ENCODE results near the gene SNX18.
"Not testable (repeated sequence)": the region's sequence is repeated elsewhere in the genome, so short reads cannot be mapped to it uniquely, and the experiment has no call there.

Gene SNX18, protein sequence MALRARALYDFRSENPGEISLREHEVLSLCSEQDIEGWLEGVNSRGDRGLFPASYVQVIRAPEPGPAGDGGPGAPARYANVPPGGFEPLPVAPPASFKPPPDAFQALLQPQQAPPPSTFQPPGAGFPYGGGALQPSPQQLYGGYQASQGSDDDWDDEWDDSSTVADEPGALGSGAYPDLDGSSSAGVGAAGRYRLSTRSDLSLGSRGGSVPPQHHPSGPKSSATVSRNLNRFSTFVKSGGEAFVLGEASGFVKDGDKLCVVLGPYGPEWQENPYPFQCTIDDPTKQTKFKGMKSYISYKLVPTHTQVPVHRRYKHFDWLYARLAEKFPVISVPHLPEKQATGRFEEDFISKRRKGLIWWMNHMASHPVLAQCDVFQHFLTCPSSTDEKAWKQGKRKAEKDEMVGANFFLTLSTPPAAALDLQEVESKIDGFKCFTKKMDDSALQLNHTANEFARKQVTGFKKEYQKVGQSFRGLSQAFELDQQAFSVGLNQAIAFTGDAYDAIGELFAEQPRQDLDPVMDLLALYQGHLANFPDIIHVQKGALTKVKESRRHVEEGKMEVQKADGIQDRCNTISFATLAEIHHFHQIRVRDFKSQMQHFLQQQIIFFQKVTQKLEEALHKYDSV

DNA sequence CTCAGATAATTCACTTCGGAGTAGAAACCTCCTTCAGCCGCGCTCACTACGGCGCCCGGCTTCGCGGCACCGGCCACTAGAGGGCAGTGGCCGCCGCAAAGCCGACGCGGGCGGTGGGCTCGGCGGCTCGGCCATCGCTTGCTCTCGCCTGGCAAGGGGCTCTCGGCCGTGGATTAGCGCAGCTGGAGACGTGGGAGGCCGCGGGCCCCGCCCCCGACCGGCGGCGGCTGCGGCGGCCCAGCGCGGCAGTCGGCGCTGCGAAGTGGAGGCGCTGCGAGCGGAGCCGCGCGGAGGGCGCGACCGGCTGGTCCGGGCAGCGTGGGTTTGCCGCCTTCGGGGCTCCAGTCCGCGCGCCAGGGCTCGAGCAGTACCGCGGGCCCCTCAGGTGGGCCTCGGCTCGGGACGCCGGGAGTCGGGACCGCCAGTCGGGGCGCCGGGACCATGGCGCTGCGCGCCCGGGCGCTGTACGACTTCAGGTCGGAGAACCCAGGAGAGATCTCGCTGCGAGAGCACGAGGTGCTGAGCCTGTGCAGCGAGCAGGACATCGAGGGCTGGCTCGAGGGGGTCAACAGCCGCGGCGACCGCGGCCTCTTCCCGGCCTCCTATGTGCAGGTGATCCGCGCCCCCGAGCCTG is at the start of gene SNX18:
SNX18 (plus strand) TSS at position 248 of the 634 bp plus-strand sequence; CDS start at position 442, 194 bp downstream.
- peak; percentile 71 for DNase-seq

DNA sequence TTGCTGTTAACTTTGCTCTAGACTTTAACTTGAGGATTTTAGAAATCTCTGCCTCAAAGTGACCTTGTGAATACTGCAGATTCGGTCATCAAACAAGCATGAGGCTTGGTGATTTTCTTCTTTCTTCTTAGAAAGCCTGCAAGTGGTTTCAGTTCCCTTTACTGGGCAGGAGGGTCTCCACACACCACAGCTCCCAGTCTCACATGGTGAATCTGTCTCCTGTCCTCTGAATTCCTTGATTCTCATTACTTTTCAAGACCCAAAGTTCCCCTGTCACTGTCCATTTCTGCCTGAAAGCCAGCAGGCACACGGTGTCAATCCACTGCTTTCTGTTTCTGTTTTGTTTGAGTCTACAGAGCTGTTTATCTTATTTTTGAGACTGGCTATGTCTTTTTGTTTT is 47.9 kb upstream of the SNX18 start:
- DNase-seq = no peak

DNA sequence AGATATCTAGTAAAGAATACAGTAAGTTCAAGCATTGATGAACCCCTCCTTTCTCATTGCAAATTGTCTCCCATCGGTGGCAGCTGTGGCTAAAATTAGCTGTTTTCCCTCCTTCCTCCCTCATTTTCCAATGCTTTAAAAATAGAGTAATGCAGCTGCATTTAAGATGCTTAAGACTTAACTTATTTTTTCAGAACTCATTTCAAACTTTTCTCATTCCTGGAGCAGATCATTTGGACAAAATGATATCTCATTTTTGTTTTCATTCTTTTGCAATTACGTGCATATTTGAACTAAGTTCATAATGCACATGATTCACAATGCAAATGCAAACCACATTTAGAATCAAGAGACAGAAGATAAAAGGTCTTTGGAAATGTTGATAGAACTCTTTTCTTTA is 47.4 kb upstream of the SNX18 start:
- no peak for DNase-seq

DNA sequence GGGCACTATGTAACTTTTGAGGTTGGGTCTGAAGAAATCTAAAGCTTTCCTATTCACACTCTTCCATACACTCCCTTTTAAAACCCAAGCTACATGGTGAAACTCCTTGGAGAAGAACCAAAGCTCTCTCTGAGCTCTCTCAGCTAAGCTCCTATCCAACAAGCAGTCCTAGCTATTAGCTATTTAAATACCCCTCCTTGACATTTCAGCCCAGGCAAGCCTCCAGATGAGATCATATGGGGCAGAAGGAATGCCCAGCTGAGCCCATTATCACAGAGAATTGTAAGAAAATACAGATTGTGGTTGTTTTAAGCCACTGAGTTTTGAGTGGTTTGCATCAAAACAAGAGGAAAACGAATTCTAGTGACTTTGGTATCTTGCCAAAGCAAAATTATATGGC is 46.9 kb upstream of the SNX18 start:
- no peak for DNase-seq

DNA sequence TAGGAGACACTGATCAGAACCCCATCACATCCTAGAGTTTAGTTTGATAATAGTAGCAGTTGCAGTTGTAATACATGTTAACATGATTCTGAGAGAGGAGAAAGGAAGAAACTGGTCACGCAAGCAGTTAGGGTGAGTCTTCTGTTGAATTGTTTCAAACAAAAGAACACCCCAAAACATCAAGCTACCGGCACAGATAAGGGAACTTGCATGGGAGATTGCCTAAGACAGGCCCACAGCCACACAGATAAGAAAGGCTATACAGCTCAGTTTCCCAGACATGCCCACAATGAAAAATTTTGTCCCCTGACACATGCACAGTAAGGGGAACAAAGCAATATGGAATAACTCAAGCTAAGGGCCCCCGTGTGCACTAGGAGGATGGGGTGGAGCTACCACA is 46.2 kb upstream of the SNX18 start:
- DNase-seq = no peak

DNA sequence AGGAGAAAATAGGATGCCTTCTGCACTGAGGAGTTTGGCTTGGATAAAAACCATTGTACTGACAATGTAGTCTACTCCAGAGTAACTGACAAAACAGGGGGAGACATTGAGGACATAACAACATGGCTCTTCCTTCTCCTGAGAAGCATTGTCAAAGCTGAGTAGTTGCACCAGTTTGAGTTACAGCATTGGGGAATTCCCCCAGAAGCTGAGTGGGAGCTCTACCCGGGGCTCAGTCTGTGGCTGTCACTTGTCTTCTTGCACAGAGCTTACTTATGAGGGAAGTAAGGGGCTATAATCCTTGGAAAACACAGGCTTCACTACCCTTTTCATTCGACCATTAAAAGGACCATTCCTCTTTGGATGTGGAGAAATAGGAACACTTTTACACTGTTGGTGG is 40.9 kb upstream of the SNX18 start:
- no peak for DNase-seq

DNA sequence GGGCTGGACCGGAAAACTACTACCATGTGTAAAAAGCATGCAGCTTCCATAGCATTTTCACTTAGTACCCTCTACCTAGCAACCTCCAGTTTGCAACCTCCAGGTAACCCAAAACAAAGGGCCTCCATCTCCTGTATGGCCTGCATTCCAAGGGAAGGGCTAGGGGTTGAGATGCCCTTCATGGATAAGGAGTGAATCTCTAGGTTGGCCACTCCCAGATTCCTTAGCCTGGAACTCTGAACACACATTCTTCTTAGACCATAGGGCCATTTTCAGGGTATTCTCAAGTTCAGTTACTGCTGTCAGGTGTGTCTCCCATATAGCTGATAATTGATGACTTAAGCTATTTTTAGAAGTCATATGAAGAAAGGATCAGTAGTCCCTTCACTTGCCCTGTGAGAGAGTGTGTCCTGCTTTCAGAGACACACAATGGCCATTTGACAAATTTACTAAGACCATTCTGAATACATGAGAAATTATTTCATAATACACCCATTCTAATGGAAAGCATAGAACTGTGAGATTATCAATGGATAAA is 39.5 kb upstream of the SNX18 start:
- DNase-seq = no peak

DNA sequence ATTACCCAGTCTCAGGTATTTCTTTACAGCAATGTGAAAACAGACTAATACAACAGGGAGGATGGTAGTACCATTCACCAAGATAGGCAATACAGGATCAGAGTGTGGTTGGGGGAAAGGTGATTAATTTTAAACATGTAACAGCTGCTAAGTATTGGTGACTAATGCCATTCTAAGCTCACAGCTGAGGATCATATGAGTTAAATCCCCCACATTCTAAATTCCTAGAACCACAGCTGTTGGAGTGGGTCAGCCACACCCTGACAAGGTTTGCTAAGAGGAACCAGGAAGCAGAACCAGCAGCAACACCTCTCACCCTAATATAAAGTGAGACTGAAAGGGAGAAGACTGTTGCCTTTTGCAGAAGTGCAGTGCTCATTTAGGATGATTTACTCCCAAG is 37.3 kb upstream of the SNX18 start:
- DNase-seq = no peak

DNA sequence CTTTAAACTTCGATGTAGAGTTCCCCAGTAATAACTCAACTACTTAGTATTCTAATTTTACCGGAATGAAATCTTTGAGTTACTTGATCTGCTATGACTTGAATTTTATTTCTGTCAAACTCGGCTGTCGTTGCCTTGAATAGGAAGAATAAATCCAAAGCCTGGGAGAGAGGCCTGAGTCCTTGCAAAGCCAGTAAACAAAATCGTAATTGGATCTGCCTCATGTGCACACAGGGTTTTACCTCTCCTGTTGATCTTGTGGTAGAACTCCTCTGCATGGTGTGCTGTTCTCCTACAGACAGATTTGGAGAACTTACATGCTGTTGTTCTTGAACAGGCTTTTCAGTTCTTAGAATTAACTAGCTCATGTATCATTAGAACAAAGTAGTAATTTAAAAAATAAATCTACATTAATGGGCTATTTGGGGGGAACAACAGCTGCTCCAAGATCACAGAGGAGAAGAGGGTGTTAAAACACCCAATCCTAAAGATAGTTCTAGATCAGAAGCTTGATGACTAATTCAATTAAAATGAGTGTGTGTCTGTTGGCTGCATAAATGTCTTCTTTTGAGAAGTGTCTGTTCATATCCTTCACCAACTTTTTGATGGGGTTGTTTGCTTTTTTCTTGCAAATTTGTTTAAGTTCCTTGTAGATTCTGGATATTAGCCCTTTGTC is 33.2 kb upstream of the SNX18 start:
- DNase-seq = peak; percentile 30

DNA sequence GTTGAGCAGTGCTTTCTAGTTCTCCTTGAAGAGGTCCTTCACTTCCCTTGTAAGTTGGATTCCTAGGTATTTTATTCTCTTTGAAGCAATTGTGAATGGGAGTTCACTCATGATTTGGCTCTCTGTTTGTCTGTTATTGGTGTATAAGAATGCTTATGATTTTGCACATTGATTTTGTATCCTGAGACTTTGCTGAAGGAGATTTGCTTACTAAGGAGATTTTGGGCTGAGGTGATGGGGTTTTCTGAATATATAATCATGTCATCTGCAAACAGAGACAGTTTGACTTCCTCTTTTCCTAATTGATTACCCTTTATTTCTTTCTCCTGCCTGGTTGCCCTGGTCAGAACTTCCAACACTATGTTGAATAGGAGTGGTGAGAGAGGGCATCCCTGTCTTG is 31.9 kb upstream of the SNX18 start:
- DNase-seq = not testable (repeated sequence)

DNA sequence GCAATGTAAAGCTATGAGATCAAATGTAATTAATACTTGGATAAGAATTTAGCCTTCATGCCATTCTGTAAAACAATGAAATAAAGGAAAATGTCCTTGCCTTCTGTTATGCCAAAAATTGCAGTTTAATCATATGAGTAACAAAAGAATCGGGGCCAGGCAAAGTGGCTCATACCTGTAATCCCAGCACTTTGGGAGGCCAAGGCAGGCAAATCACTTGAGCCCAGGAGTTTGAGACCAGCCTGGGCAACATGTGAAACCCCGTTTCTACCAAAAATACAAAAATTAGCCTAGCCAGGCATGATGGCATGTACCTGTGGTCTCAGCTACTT is 27.9 kb upstream of the SNX18 start:
- not testable (repeated sequence) for DNase-seq

DNA sequence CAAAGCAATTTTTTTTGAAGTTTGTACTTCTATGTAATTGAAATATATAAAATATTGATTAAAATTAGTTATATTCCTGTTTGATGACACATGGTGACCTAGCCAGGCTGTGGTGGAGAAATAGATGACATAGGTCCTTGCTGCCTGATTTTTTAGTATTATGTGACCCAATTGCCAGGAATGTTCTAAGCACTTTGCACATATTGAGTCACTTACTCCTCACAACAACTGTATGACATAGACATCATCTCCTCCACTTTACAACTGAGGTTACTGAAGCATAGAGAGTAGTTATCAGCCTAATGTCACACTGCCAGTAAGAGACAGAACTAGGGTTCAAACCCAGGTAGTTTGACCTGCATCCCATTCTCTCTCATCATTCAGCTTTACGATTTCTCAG is 26.2 kb upstream of the SNX18 start:
- no peak for DNase-seq

DNA sequence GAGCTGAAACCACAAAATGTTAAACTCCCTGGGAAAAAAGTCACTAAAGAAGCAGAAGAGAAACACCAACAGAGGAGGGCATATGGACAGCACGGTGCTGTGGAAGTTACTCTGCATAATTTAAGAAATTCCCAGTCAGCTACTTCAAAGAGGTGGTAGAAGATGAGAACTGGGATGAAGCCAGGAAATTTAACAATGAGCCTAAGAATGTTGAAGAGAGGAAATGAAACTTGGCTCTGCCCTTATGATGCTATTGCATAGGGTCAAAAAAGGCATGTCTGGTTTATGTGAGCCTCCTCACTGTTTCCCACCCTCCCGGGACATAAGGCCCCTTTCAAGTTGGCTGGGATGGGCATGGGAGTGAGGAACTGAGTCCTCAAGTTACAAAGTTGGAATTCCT is 25.4 kb upstream of the SNX18 start:
- no peak for DNase-seq

DNA sequence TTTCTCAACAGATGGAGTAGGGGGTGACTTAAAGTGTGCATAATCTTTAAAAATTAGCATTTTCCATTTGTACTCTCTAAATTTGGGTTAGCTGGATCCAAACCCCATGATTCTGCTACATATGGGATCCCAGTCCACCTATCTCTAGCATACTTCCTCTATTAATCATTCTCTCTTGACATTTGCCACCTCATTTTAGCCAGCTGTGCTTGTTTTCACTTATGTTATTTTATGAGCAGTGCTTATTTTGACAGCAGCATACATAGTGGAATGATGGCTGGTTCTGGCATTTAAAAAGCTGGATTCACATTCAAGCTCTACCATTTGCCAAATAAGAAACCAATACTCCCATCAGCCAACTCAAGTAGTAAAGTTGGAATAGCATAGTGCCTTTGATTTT is 22.5 kb upstream of the SNX18 start:
- no peak for DNase-seq

DNA sequence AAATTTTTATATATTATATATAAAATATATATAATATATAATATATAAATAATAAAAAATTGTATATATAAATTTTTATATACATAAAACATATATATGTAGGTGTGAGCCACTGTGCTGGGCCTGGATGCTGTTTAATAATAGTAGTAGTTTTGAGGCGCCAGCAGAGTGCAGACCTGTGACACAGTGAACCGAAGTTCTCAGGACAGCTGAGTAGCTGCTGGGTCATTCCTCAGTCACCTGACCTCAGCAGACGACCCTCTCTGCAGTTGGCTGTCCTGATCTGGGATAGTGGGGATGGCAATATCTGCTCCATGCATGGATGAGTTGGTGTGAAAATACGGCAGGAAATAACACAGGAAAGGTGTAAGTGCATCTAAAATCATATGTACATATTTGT is 3.3 kb upstream of the SNX18 start:
- DNase-seq = no peak

DNA sequence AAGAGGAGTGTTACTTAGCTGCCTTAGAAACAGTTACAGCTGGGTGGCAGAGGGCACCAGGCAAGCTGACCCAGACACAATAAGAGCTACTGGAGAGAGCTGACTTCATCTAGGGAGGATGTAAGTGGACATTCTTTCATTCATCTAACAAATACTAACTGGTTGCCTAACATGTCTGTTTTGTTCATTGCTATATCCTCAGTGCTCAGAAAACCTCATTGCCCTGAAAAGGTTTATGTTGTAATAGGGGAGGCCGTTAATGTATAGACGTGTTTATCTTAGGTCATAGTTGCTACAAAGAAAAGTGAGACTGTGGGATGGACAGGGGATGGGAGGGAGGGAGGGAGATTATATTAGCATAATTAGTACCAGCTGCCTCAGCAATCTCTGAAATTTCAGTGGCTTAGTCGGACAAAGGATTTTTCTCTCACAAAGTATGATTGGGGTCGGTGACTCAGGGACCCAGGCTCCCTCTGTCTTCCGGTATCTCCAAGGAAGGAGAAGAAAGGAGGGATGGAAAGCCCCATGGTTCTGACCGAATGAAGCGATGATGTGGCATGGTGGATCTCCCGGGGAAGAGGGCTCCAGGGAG is 2.6 kb upstream of the SNX18 start:
- DNase-seq = no peak

DNA sequence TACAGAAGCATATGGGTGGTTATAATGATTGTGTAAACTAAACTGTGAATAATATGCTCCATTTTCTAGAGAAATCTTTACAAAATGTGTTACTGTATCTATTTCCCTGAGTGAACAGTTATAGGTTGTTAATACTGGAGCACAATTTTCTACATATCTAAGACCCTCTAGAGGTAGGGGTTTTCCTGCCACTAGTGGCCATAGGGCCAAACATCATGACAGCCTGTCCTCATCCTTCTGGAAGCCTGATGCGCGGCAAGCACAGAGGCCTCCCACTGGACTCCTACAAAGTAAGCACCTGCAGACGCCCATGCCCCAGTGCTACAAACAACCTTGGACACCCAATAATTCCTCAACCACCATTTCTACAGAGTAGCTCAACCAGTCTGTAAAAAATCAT is 1.9 kb upstream of the SNX18 start:
- DNase-seq = no peak

DNA sequence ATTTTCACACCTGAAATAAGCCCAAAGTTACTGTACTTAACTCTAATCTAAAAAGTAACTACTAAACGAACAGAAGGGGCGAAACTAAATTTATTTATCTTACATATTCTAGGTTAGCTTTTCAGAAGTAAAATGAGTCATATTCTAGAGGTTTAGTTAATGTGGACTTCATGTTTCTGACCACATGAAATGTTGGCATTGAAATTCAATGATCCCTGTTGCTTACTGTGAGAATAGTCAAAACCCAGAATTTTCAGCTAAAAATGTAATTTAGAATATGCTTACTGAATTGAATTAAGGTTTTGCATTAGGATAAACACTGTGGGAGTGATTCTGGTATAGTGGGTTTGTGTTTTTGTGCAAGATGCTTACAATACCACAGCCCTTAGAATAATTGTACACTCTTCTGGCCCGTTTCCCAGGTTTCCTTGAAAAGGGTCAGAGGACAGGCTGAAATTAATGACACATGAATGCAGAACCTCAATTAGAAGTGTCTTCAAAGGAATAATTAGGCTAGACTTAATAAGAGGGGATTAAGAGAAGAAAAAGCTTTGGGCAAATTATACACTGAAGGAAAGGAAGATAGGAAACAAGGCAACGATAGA is 1.4 kb upstream of the SNX18 start:
- no peak for DNase-seq

DNA sequence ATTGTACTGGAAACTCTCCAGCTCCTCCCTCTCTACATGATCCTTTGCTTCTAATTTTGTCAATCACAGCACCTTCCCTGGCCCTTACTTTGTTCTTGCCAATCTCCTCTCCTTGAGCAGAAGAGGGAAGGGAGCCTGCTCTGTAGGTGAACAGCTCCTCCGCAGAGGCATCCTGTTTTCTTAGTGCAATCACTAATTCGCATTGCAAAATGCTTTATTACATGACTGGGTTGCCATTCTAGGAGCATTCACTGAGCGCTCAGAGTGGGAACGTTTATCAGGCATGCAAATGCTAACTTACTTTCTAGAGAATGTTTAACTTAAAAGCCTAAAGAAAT is 416 bp upstream of the SNX18 start:
- no peak for DNase-seq

DNA sequence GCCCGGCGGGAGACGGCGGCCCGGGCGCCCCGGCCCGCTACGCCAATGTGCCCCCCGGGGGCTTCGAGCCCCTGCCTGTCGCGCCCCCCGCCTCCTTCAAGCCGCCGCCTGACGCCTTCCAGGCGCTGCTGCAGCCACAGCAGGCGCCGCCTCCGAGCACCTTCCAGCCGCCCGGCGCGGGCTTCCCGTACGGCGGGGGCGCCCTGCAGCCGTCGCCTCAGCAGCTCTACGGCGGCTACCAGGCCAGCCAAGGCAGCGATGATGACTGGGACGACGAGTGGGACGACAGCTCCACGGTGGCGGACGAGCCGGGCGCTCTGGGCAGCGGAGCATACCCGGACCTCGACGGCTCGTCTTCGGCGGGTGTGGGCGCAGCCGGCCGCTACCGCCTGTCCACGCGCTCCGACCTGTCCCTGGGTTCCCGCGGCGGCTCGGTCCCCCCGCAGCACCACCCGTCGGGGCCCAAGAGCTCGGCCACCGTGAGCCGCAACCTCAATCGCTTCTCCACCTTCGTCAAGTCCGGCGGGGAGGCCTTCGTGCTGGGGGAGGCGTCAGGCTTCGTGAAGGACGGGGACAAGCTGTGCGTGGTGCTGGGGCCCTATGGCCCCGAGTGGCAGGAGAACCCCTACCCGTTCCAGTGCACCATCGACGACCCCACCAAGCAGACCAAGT is 723 bp downstream of the SNX18 start:
- DNase-seq = no peak

DNA sequence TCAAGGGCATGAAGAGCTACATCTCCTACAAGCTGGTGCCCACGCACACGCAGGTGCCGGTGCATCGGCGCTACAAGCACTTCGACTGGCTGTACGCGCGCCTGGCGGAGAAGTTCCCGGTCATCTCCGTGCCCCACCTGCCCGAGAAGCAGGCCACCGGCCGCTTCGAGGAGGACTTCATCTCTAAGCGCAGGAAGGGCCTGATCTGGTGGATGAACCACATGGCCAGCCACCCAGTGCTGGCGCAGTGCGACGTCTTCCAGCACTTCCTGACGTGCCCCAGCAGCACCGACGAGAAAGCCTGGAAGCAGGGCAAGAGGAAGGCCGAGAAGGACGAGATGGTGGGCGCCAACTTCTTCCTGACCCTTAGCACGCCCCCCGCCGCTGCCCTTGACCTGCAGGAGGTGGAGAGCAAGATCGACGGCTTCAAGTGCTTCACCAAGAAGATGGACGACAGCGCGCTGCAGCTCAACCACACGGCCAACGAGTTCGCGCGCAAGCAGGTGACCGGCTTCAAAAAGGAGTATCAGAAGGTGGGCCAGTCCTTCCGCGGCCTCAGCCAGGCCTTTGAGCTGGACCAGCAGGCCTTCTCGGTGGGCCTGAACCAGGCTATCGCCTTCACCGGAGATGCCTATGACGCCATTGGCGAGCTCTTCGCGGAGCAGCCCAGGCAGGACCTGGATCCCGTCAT is 1.4 kb downstream of the SNX18 start:
- DNase-seq = no peak

DNA sequence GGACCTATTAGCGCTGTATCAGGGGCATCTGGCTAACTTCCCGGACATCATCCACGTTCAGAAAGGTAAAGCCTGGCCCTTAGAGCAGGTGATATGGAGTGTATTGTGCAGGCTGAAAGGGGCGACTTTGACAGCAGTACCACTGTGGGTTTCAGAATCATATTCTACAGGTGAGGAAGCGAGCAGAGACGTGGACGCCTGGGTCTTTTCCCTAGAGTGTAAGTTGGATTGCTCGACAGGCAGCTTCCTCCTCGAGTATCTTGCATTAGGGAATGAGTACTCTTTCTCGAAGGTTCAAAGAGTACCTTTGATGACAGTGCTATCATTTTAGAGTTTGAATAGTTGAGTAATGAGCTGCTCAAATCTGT is 1.9 kb downstream of the SNX18 start:
- no peak for DNase-seq
